Measurements from ENCODE around the gene EPHA6.

DNA sequence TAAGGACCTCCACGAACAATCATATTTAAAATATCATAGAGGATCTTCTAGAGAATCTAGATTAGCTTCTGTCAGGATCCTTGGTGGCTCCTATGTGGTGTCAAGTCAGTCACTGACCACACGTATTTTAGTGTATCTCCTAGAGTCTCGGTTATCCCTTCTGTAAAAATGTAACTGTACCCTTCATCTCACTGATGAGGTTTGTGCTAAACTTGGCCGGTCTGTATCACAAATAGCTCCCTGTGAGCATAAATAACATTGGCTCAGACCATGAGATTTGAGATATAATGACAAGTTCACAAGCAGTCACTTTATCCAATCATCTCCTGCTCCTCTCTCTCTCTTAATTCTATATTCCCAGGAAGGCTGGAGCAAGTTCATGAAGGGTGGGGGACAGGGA is 856.6 kb downstream of the EPHA6 start:
- TF ChIP-seq, protein P1, sequence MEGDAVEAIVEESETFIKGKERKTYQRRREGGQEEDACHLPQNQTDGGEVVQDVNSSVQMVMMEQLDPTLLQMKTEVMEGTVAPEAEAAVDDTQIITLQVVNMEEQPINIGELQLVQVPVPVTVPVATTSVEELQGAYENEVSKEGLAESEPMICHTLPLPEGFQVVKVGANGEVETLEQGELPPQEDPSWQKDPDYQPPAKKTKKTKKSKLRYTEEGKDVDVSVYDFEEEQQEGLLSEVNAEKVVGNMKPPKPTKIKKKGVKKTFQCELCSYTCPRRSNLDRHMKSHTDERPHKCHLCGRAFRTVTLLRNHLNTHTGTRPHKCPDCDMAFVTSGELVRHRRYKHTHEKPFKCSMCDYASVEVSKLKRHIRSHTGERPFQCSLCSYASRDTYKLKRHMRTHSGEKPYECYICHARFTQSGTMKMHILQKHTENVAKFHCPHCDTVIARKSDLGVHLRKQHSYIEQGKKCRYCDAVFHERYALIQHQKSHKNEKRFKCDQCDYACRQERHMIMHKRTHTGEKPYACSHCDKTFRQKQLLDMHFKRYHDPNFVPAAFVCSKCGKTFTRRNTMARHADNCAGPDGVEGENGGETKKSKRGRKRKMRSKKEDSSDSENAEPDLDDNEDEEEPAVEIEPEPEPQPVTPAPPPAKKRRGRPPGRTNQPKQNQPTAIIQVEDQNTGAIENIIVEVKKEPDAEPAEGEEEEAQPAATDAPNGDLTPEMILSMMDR (IDR thresholded peaks at IDR 0.05): no peak
- no peak for TF ChIP-seq EZH2 (IDR thresholded peaks at IDR 0.05; ENCODE audit: borderline replicate concordance, insufficient read depth, low read depth, low read length, poor library complexity, severe bottlenecking)

Data from B cell (primary cell).